Stimulated activated naive B cell treated with anti-CD40 and anti-IgM and Interleukin-4, amounts not matched to agents 10 μg/mL and 1 μg/mL and 100 μg/mL, for 72 hours (primary cell): ENCODE data around the gene TFPI.

Experiments
- ATAC-seq, 2 donors: fragments of 150-1000 bp; cut with Tn5 transposase; replicated peaks; 2 replicates each; pipeline ENCODE4 v1.10.0; 2021; ENCODE audit warnings: moderate library complexity in 1 of 2
- DNase-seq: peaks from one replicate; pipeline ENCODE4 v3.0.0; 2021
- H3K27ac Mint-ChIP-seq: one replicate; pipeline ENCODE4 v1.8.0; 2022; ENCODE audit warnings: mild to moderate bottlenecking, mixed read lengths
- H3K27me3 Mint-ChIP-seq, 2 donors: one replicate each; pipeline ENCODE4 v1.8.0; 2022; ENCODE audit warnings: mixed read lengths in 2 of 2
- H3K36me3 Mint-ChIP-seq, 2 donors: one replicate each; pipeline ENCODE4 v1.8.0; 2022; ENCODE audit warnings: mixed read lengths in 2 of 2, mild to moderate bottlenecking in 1 of 2
- H3K4me1 Mint-ChIP-seq, 2 donors: one replicate each; pipeline ENCODE4 v1.8.0; 2022; ENCODE audit warnings: mixed read lengths in 2 of 2, mild to moderate bottlenecking in 1 of 2
- H3K4me3 Mint-ChIP-seq, 2 donors: one replicate each; pipeline ENCODE4 v1.8.0; 2022; ENCODE audit warnings: mild to moderate bottlenecking in 2 of 2, mixed read lengths in 2 of 2, moderate library complexity in 1 of 2
- H3K9me3 Mint-ChIP-seq, 2 donors: one replicate each; pipeline ENCODE4 v1.8.0; 2022; ENCODE audit warnings: mixed read lengths in 2 of 2, mild to moderate bottlenecking in 1 of 2

Gene TFPI

GRCh38 chr2:187486241-187486640 lies 68.0 kb downstream of the TFPI start:
- DNase-seq (no peak), ATAC-seq (no peak)
- no peaks in the 10 kb centered on the region for H3K36me3 Mint-ChIP-seq
- no peaks in the 10 kb centered on the region for H3K27me3 Mint-ChIP-seq
- no peak overlapping the region for H3K27ac Mint-ChIP-seq
- H3K4me1 Mint-ChIP-seq = peaks cover 7 to 10% of the 10 kb centered on the region in 2 donors
- H3K4me3 Mint-ChIP-seq = no peak overlapping the region
- peaks cover 0 to 2% of the 10 kb centered on the region in 2 donors for H3K9me3 Mint-ChIP-seq

GRCh38 chr2:187485523-187485922 lies 68.7 kb downstream of the TFPI start:
- Mint-ChIP-seq H3K27ac (no peak overlapping the region), H3K4me3 (no peak overlapping the region), H3K36me3 (no peaks in the 10 kb centered on the region), H3K4me1 (peaks cover 7 to 10% of the 10 kb centered on the region in 2 donors), H3K27me3 (no peaks in the 10 kb centered on the region), H3K9me3 (peaks cover 0 to 2% of the 10 kb centered on the region in 2 donors)
- DNase-seq = no peak
- ATAC-seq = no peak

GRCh38 chr2:187483537-187483936 lies 70.7 kb downstream of the TFPI start:
- Mint-ChIP-seq H3K4me1 (peaks cover 7 to 10% of the 10 kb centered on the region in 2 donors), H3K27me3 (no peaks in the 10 kb centered on the region), H3K36me3 (no peaks in the 10 kb centered on the region), H3K27ac (no peak overlapping the region), H3K9me3 (peaks cover 0 to 2% of the 10 kb centered on the region in 2 donors), H3K4me3 (no peak overlapping the region)
- no peak for ATAC-seq
- no peak for DNase-seq

GRCh38 chr2:187482796-187483195 lies 71.4 kb downstream of the TFPI start:
- no peaks in the 10 kb centered on the region for H3K27me3 Mint-ChIP-seq
- H3K4me1 Mint-ChIP-seq = peaks cover 7 to 10% of the 10 kb centered on the region in 2 donors
- ATAC-seq = peak; percentile 89 to 92
- no peak for DNase-seq
- no peak overlapping the region for H3K4me3 Mint-ChIP-seq
- H3K9me3 Mint-ChIP-seq = peaks cover 0 to 2% of the 10 kb centered on the region in 2 donors
- H3K36me3 Mint-ChIP-seq = no peaks in the 10 kb centered on the region
- H3K27ac Mint-ChIP-seq = no peak overlapping the region

- no peak overlapping the region for H3K4me3 Mint-ChIP-seq
- H3K9me3 Mint-ChIP-seq = peaks cover 0 to 2% of the 10 kb centered on the region in 2 donors
- ATAC-seq = no peak
- peaks cover 7 to 10% of the 10 kb centered on the region in 2 donors for H3K4me1 Mint-ChIP-seq
- no peaks in the 10 kb centered on the region for H3K27me3 Mint-ChIP-seq
- no peaks in the 10 kb centered on the region for H3K36me3 Mint-ChIP-seq
- H3K27ac Mint-ChIP-seq = no peak overlapping the region
- DNase-seq = no peak
Measured at GRCh38 chr2:187481543-187481942, 72.7 kb downstream of the TFPI start.

- Mint-ChIP-seq H3K4me1 (peaks cover 7 to 10% of the 10 kb centered on the region in 2 donors), H3K27ac (no peak overlapping the region), H3K4me3 (no peak overlapping the region), H3K9me3 (peaks cover 0 to 2% of the 10 kb centered on the region in 2 donors), H3K36me3 (no peaks in the 10 kb centered on the region), H3K27me3 (no peaks in the 10 kb centered on the region)
- DNase-seq (no peak), ATAC-seq (no peak)
Measured at GRCh38 chr2:187478719-187479118, 75.5 kb downstream of the TFPI start.

- no peak overlapping the region for H3K4me3 Mint-ChIP-seq
- H3K27me3 Mint-ChIP-seq = no peaks in the 10 kb centered on the region
- H3K9me3 Mint-ChIP-seq = no peaks in the 10 kb centered on the region
- no peaks in the 10 kb centered on the region for H3K4me1 Mint-ChIP-seq
- H3K27ac Mint-ChIP-seq = no peak overlapping the region
- H3K36me3 Mint-ChIP-seq = no peaks in the 10 kb centered on the region
- no peak for ATAC-seq
- DNase-seq = no peak
Measured at GRCh38 chr2:187477051-187477450, 77.2 kb downstream of the TFPI start.

- no peak for DNase-seq
Measured at GRCh38 chr2:187475499-187476248, 78.6 kb downstream of the TFPI start.

GRCh38 chr2:187470698-187471097 lies 83.5 kb downstream of the TFPI start:
- H3K36me3 Mint-ChIP-seq = no peaks in the 10 kb centered on the region
- H3K4me3 Mint-ChIP-seq = no peak overlapping the region
- DNase-seq (no peak), ATAC-seq (no peak)
- H3K4me1 Mint-ChIP-seq = peaks cover 0 to 2% of the 10 kb centered on the region in 2 donors
- H3K27me3 Mint-ChIP-seq = no peaks in the 10 kb centered on the region
- H3K27ac Mint-ChIP-seq = no peak overlapping the region
- no peaks in the 10 kb centered on the region for H3K9me3 Mint-ChIP-seq

More at GRCh38 chr2:187475499-187476248, 78.6 kb downstream of the TFPI start:
- Mint-ChIP-seq H3K4me1 (no peaks in the 10 kb centered on the region), H3K27ac (no peak overlapping the region), H3K9me3 (no peaks in the 10 kb centered on the region), H3K4me3 (no peak overlapping the region), H3K36me3 (no peaks in the 10 kb centered on the region), H3K27me3 (no peaks in the 10 kb centered on the region)
- ATAC-seq = peak; percentile 87

GRCh38 chr2:187469538-187469937 lies 84.7 kb downstream of the TFPI start:
- Mint-ChIP-seq H3K4me1 (peaks cover 0 to 2% of the 10 kb centered on the region in 2 donors), H3K27ac (no peak overlapping the region), H3K36me3 (no peaks in the 10 kb centered on the region), H3K27me3 (no peaks in the 10 kb centered on the region), H3K4me3 (no peak overlapping the region), H3K9me3 (no peaks in the 10 kb centered on the region)
- DNase-seq = no peak
- no peak for ATAC-seq

- no peak for ATAC-seq
Measured at GRCh38 chr2:187468262-187468661, 86.0 kb downstream of the TFPI start.

GRCh38 chr2:187466129-187466792 lies 88.0 kb downstream of the TFPI start:
- Mint-ChIP-seq H3K9me3 (no peaks in the 10 kb centered on the region), H3K4me1 (peaks cover 0 to 2% of the 10 kb centered on the region in 2 donors), H3K27ac (no peak overlapping the region), H3K4me3 (no peak overlapping the region), H3K27me3 (no peaks in the 10 kb centered on the region), H3K36me3 (no peaks in the 10 kb centered on the region)
- DNase-seq (no peak), ATAC-seq (no peak)

More at GRCh38 chr2:187468262-187468661, 86.0 kb downstream of the TFPI start:
- no peak overlapping the region for H3K4me3 Mint-ChIP-seq
- H3K4me1 Mint-ChIP-seq = peaks cover 0 to 2% of the 10 kb centered on the region in 2 donors
- no peaks in the 10 kb centered on the region for H3K27me3 Mint-ChIP-seq
- no peak for DNase-seq
- H3K9me3 Mint-ChIP-seq = no peaks in the 10 kb centered on the region
- H3K36me3 Mint-ChIP-seq = no peaks in the 10 kb centered on the region
- H3K27ac Mint-ChIP-seq = no peak overlapping the region

- no peak overlapping the region for H3K27ac Mint-ChIP-seq
- no peaks in the 10 kb centered on the region for H3K9me3 Mint-ChIP-seq
- H3K36me3 Mint-ChIP-seq = no peaks in the 10 kb centered on the region
- H3K4me1 Mint-ChIP-seq = peaks cover 0 to 2% of the 10 kb centered on the region in 2 donors
- ATAC-seq (no peak), DNase-seq (no peak)
- H3K4me3 Mint-ChIP-seq = no peak overlapping the region
- H3K27me3 Mint-ChIP-seq = no peaks in the 10 kb centered on the region
Measured at GRCh38 chr2:187462839-187463238, 91.4 kb downstream of the TFPI start.

GRCh38 chr2:187461294-187462261 lies 92.7 kb downstream of the TFPI start:
- ATAC-seq (no peak), DNase-seq (no peak)
- Mint-ChIP-seq H3K4me1 (peaks cover 0 to 2% of the 10 kb centered on the region in 2 donors), H3K9me3 (no peaks in the 10 kb centered on the region), H3K27ac (no peak overlapping the region), H3K4me3 (no peak overlapping the region), H3K36me3 (no peaks in the 10 kb centered on the region), H3K27me3 (no peaks in the 10 kb centered on the region)
